Esophagus squamous epithelium (tissue), 5 donors: ENCODE data around the gene OAS3. TPM values are rescaled to one million over a fixed set of nuclear protein-coding genes. Genes with fewer than 3 reads are reported as not detected.

Source experiments
- DNase-seq: peaks from one replicate; lab custom pipeline; 2025; lab: John Stamatoyannopoulos, UW
- H3K27ac ChIP-seq, 4 donors: fragments of 200-600 bp; sonication (generic); one replicate each; pipeline ENCODE4 v1.5.1; 2016 to 2019; ENCODE audit warnings: mild to moderate bottlenecking in 1 of 4
- H3K27me3 ChIP-seq, 4 donors: fragments of 200-600 bp; sonication (generic); 1 replicate in 3 of 4; 2 replicates in 1 of 4; pipeline versions ENCODE4 v1.5.1 to v1.6.0; 2017 to 2021; ENCODE audit warnings: antibody characterized with exemption in 1 of 4
- H3K36me3 ChIP-seq, 3 donors: fragments of 200-600 bp; sonication (generic); one replicate each; pipeline ENCODE4 v1.5.1; 2016 to 2019
- H3K4me1 ChIP-seq, 3 donors: fragments of 200-600 bp; sonication (generic); one replicate each; pipeline ENCODE4 v1.5.1; 2017 to 2019
- H3K4me3 ChIP-seq, 4 donors: fragments of 200-600 bp; sonication (generic); 1 replicate in 3 of 4; 2 replicates in 1 of 4; pipeline ENCODE4 v1.5.1; 2016 to 2019; ENCODE audit warnings: mild to moderate bottlenecking in 2 of 4, moderate library complexity in 1 of 4
- H3K9me3 ChIP-seq, 3 donors: fragments of 200-600 bp; sonication (generic); one replicate each; pipeline ENCODE4 v1.5.1; 2016 to 2019
- POLR2A ChIP-seq, 4 donors: fragments of 450-650 bp; IDR thresholded peaks; one replicate each; pipeline ENCODE4 v1.6.1; 2017; ENCODE audit warnings: antibody characterized with exemption in 4 of 4, mild to moderate bottlenecking in 4 of 4, moderate library complexity in 3 of 4
- WGBS, 2 donors: methylation state at CpG; one replicate each; pipeline ENCODE4 v1.1.5; 2018; 5-methylcytosine and 5-hydroxymethylcytosine counted together
- intact Hi-C: fragments of 100-400 bp; cut with DNase I; formaldehyde crosslinking; loops from one replicate; pipeline ENCODE4 v1.15.0; 2022
- total RNA-seq, 4 donors: library from RNA; depleted of rRNA; stranded (reverse); fragments of >200 nt; gene quantifications; one replicate each; pipeline ENCODE4 v1.1.0, GENCODE V29; 2016
- TF ChIP-seq, protein P1 (sequence below), 6 experiments: fragments of 450-650 bp in 4 of 6; fragments of 200-600 bp in 2 of 6; sonication (generic) in 2 of 6; IDR thresholded peaks; one replicate each; pipeline ENCODE4 v1.5.1; 2016 to 2019; ENCODE audit warnings: antibody characterized with exemption in 6 of 6, mild to moderate bottlenecking in 4 of 6, moderate library complexity in 4 of 6
- donor health status: DM: yes; HTN: yes; CAD: no.

Gene OAS3
- total RNA-seq, 4 donors from 2014 or later = 25.2 to 40.0 (median 32.3) TPM

DNA sequence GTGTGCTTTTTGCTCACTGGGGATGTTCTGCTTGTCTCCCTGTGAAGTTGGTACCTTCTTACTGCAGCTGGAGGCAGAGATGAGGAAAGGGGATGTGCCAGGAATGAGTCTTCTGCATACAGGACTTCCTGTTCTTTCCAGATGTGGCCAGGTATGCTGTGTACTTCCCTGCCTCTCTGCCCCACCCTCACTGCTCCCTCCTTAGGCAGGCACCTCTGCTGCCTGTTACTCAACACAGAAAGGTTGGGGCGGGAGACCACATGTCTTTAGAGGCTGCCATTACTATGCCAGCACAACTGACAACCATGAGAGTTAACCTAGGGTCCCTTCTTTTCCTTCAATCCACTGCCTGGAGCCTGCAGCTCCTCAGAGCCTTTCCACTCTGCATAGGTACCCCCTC lies 2.0 kb upstream of the OAS3 start:
- no peak overlapping the region for H3K4me3 ChIP-seq
- 44 to 50% methylated on average over 1 of the region's 1 CpG for WGBS, 2 donors
- DNase-seq = no peak
- no peaks in the 10 kb centered on the region for H3K9me3 ChIP-seq
- H3K4me1 ChIP-seq = peaks cover 16 to 58% (median 30%) of the 10 kb centered on the region in 3 donors
- intact Hi-C loops = no loop called here
- no peaks in the 10 kb centered on the region for H3K27me3 ChIP-seq
- peaks cover 0 to 3% (median 0%) of the 10 kb centered on the region in 3 donors for H3K36me3 ChIP-seq
- H3K27ac ChIP-seq = peak overlapping the region; percentile 83 to 94 (median 88)
- TF ChIP-seq, protein P1, sequence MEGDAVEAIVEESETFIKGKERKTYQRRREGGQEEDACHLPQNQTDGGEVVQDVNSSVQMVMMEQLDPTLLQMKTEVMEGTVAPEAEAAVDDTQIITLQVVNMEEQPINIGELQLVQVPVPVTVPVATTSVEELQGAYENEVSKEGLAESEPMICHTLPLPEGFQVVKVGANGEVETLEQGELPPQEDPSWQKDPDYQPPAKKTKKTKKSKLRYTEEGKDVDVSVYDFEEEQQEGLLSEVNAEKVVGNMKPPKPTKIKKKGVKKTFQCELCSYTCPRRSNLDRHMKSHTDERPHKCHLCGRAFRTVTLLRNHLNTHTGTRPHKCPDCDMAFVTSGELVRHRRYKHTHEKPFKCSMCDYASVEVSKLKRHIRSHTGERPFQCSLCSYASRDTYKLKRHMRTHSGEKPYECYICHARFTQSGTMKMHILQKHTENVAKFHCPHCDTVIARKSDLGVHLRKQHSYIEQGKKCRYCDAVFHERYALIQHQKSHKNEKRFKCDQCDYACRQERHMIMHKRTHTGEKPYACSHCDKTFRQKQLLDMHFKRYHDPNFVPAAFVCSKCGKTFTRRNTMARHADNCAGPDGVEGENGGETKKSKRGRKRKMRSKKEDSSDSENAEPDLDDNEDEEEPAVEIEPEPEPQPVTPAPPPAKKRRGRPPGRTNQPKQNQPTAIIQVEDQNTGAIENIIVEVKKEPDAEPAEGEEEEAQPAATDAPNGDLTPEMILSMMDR (IDR thresholded peaks at IDR 0.05) = no peak
- TF ChIP-seq POLR2A (IDR thresholded peaks at IDR 0.05) = no peak

DNA sequence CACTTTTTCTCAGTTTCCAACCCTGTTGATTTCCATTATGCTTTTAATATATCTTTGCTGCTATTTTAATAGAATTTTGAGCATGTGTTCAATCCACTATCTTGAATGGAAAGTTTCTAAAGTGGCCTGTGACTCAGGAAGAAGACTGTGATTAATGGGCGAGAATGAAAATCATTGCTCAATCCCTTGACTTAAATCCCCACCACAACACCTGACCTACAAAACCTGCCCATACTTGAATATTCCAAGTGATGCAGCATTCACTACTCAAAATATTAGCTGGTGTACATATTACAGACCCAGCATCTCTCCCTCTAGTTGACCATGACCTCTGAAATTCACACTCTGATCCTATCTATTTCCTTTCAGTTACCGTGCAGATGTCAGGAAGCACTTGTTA lies 1.3 kb upstream of the OAS3 start:
- peak overlapping the region; percentile 88 to 94 (median 92) for H3K27ac ChIP-seq
- H3K4me3 ChIP-seq = no peak overlapping the region
- intact Hi-C loops = no loop called here
- H3K27me3 ChIP-seq = no peaks in the 10 kb centered on the region
- peaks cover 16 to 58% (median 30%) of the 10 kb centered on the region in 3 donors for H3K4me1 ChIP-seq
- no peaks in the 10 kb centered on the region for H3K9me3 ChIP-seq
- H3K36me3 ChIP-seq = peaks cover 0 to 10% (median 0%) of the 10 kb centered on the region in 3 donors
- TF ChIP-seq, protein P1 (IDR thresholded peaks at IDR 0.05) = no peak
- TF ChIP-seq POLR2A (IDR thresholded peaks at IDR 0.05) = peak in 1 of 4 donors; percentile 21
- DNase-seq = no peak
- WGBS, 2 donors = 13 to 50% methylated on average over 1 to 2 of the region's 2 CpGs

DNA sequence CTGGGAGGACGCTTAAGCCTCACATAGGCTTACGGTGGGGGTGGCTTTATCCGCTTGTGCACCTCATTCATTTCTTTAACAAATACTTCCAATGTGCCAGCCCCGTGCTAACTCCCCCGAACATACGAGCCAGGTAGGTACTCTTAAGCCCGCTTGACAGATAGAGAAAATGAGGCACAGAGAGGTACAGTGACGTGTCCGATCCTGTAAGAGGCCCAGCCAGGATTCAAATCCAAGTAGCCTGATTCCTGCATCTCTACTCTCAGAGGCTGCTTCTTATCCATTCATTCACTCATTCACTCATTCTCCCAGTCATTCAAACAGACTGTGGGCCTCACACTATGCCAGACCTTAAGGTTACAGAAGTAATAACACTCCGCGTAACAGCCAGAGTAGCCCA lies 477 bp downstream of the OAS3 start:
- H3K4me3 ChIP-seq = peak overlapping the region; percentile 64 to 92 (median 79)
- H3K9me3 ChIP-seq = no peaks in the 10 kb centered on the region
- H3K27me3 ChIP-seq = no peaks in the 10 kb centered on the region
- intact Hi-C loops = no loop called here
- peaks cover 0 to 28% (median 0%) of the 10 kb centered on the region in 3 donors for H3K36me3 ChIP-seq
- TF ChIP-seq, protein P1 (IDR thresholded peaks at IDR 0.05) = no peak
- no peak for TF ChIP-seq POLR2A (IDR thresholded peaks at IDR 0.05)
- H3K27ac ChIP-seq = peak overlapping the region; percentile 88 to 94 (median 92)
- peaks cover 16 to 50% (median 30%) of the 10 kb centered on the region in 3 donors for H3K4me1 ChIP-seq
- DNase-seq = no peak
- 5 to 17% methylated on average over 10 to 11 of the region's 11 CpGs for WGBS, 2 donors

DNA sequence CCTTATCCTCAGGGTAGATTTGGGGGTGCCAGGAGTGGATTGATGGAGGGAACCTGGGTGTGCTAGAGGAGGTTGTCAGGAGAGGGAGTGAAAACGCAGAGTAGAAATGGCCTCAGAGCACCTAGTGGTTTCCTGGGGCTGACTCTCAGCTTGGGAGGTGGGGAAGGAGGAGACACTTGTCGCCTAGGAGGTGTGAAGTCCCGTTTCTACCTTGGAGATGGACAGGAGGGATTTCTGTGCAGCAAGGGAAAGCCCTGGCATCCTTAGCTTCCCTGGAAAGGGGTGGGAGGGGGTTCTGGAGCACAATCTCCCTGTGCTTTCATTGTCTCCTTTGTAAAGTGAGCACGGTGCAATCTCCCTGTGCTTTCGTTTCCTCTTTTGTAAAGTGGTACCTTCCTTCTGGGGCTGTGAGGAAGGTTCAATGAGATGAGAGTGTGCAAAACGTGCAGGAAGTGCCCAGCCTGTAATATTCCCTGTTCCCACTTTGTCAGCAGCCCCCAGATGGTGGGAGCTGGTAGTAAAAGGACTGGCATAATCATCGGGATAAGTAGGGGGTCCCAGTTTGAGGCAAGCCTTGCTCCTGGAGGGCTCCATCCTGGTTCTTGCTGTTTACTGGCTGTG lies 1.6 kb downstream of the OAS3 start:
- Histone ChIP-seq H3K9me3 (no peaks in the 10 kb centered on the region), H3K4me3 (peak overlapping the region in 3 of 4 donors; percentile 9 to 84 (median 15)), H3K4me1 (peaks cover 16 to 50% (median 30%) of the 10 kb centered on the region in 3 donors), H3K27ac (peak overlapping the region in 2 of 4 donors; percentile 4 to 94), H3K36me3 (peaks cover 0 to 39% (median 6%) of the 10 kb centered on the region in 3 donors), H3K27me3 (no peaks in the 10 kb centered on the region)
- WGBS, 2 donors = 21 to 28% methylated on average over 6 to 7 of the region's 7 CpGs
- no peak for DNase-seq
- TF ChIP-seq POLR2A (IDR thresholded peaks at IDR 0.05) = no peak
- TF ChIP-seq, protein P1 (IDR thresholded peaks at IDR 0.05) = no peak
- intact Hi-C loops = no loop called here

DNA sequence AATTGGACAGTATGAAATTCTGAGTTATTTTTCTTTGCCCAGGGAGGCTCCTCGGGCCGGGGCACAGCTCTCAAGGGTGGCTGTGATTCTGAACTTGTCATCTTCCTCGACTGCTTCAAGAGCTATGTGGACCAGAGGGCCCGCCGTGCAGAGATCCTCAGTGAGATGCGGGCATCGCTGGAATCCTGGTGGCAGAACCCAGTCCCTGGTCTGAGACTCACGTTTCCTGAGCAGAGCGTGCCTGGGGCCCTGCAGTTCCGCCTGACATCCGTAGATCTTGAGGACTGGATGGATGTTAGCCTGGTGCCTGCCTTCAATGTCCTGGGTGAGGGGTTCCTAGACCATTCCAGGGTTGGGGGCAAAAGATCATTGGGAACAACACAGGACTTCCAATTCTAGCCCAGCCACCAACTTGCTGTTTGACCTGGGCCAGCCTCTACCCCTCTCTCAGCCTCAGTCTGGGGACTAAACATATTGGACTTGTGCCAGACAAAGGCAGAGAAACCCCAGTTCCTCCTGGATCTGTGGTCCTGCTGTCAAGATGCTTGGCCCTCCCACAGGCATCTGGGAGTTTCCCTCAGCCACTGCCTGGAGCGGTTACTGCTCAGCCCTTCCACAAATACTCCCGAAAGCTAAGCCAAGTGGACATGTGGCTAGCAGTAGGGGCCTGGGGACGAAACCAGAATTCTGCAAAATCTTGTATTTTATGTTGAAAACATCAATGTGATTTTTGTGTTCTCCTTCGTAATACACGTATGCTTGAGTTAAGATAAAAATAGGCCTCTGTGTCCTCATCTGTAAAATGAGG lies 3.5 kb downstream of the OAS3 start:
- Histone ChIP-seq H3K9me3 (no peaks in the 10 kb centered on the region), H3K4me1 (peaks cover 13 to 37% (median 27%) of the 10 kb centered on the region in 3 donors), H3K27ac (no peak overlapping the region), H3K4me3 (no peak overlapping the region), H3K36me3 (peaks cover 0 to 58% (median 10%) of the 10 kb centered on the region in 3 donors), H3K27me3 (no peaks in the 10 kb centered on the region)
- intact Hi-C loops = no loop called here
- 85 to 92% methylated on average over 8 of the region's 16 CpGs for WGBS, 2 donors
- DNase-seq = no peak
- TF ChIP-seq, protein P1 (IDR thresholded peaks at IDR 0.05) = no peak
- TF ChIP-seq POLR2A (IDR thresholded peaks at IDR 0.05) = no peak
